HepG2 (cell line): ENCODE results near the gene SEPTIN11. TPM values are rescaled to one million over a fixed set of nuclear protein-coding genes. Genes with fewer than 3 reads are reported as not detected.
A peak's percentile ranks its signal among the peaks of the same experiment; 100 is the strongest.

Source experiments
- ATAC-seq: fragments of 200-7000 bp; cut with Tn5 transposase; 3 replicates; pipeline ENCODE4 v1.9.1; 2020; ENCODE audit warnings: mild to moderate bottlenecking, moderate library complexity
- BruUV-seq: library from RNA; stranded (reverse); fragments of 400-500 nt; replicated peaks from 2 replicates; lab custom pipeline; 2021; lab: Mats Ljungman, UMichigan
- CTCF ChIA-PET: fragments of 300-600 bp; formaldehyde crosslinking; extraction: SDS; loops from one replicate; lab custom pipeline; 2021; ENCODE audit warnings: low total read pairs, inconsistent platforms, low intra/inter-chr PET ratio; lab: Yijun Ruan, JAX
- POLR2A ChIA-PET: fragments of 350-600 bp; sonication (Branson Sonifier 250); formaldehyde crosslinking; loops from one replicate; lab custom pipeline; 2020; ENCODE audit warnings: antibody characterized with exemption, inconsistent platforms; lab: Yijun Ruan, JAX
- DNase-seq: peaks from one replicate; pipeline ENCODE4 v3.0.0-alpha.2; 2015; ENCODE audit warnings: low spot score
- FAIRE-seq: peaks from 3 replicates; lab custom pipeline; 2011; peaks lifted over from hg19 to GRCh38; lab: Jason Lieb, UNC
- H2AFZ ChIP-seq: one replicate; pipeline ENCODE4 v1.6.1; 2011; ENCODE audit warnings: low read length, inconsistent platforms
- H3K27ac ChIP-seq: fragments of 300-600 bp; 3 replicates; pipeline ENCODE4 v1.8.0; 2011; ENCODE audit warnings: mixed run types, mild to moderate bottlenecking, mixed read lengths, low read length, inconsistent platforms; ENCODE audit not compliant: insufficient read depth; ENCODE audit errors: extremely low read length
- H3K27me3 ChIP-seq, 2 experiments: fragments of 200-600 bp in 1 of 2; 2 replicates in 1 of 2; 3 replicates in 1 of 2; pipeline versions ENCODE4 v1.6.0 to v1.8.0; 2011; ENCODE audit warnings: low read length in 2 of 2, mild to moderate bottlenecking in 2 of 2, moderate library complexity in 2 of 2, inconsistent platforms in 1 of 2; ENCODE audit not compliant: insufficient read depth in 2 of 2, control insufficient read depth in 1 of 2
- H3K36me3 ChIP-seq, 2 experiments: fragments of 200-600 bp in 1 of 2; replicated peaks in 1 of 2; 2 replicates in 1 of 2; 3 replicates in 1 of 2; pipeline versions ENCODE4 v1.5.1 to v1.8.0; 2011; ENCODE audit warnings: low read length in 2 of 2, inconsistent platforms in 1 of 2; ENCODE audit not compliant: insufficient read depth in 2 of 2, control insufficient read depth in 1 of 2
- H3K4me1 ChIP-seq: 2 replicates; pipeline ENCODE4 v1.5.1; 2012; ENCODE audit warnings: low read length, inconsistent platforms; ENCODE audit not compliant: insufficient read depth
- H3K4me2 ChIP-seq: 2 replicates; pipeline ENCODE4 v1.6.0; 2011; ENCODE audit warnings: low read depth, low read length, inconsistent platforms
- H3K4me3 ChIP-seq, 3 experiments: fragments of 200-600 bp in 1 of 3; sonication (generic), shearing (Covaris generic) in 1 of 3; replicated peaks in 1 of 3; 2 replicates each; pipeline ENCODE4 v1.5.1; 2011 to 2016; ENCODE audit warnings: low read length in 3 of 3, inconsistent platforms in 2 of 3, low read depth in 2 of 3, mild to moderate bottlenecking in 2 of 3, control low read depth in 1 of 3, mixed read lengths in 1 of 3; ENCODE audit not compliant: insufficient read depth in 1 of 3
- H3K79me2 ChIP-seq: one replicate; pipeline ENCODE4 v1.6.1; 2011; ENCODE audit warnings: low read length, inconsistent platforms; ENCODE audit not compliant: insufficient read depth
- H3K9ac ChIP-seq: 2 replicates; pipeline ENCODE4 v1.6.0; 2011; ENCODE audit warnings: mild to moderate bottlenecking, low read depth, low read length, inconsistent platforms; ENCODE audit not compliant: insufficient read depth
- H3K9me3 ChIP-seq: 2 replicates; pipeline ENCODE4 v1.5.1; 2012; ENCODE audit warnings: mild to moderate bottlenecking, low read length
- H4K20me1 ChIP-seq: 2 replicates; pipeline ENCODE4 v1.6.0; 2011; ENCODE audit warnings: inconsistent platforms, mild to moderate bottlenecking, low read length, moderate library complexity; ENCODE audit not compliant: insufficient read depth
- MEF2D ChIP-seq: sonication (generic); formaldehyde crosslinking; IDR thresholded peaks from 2 replicates; pipeline ENCODE4 v1.5.1; 2020; ENCODE audit warnings: mild to moderate bottlenecking, missing genetic modification reagents
- TBX3 ChIP-seq: fragments of 450-650 bp; IDR thresholded peaks from 2 replicates; pipeline ENCODE4 v1.6.1; 2017; ENCODE audit warnings: antibody characterized with exemption, mild to moderate bottlenecking, inconsistent platforms, borderline replicate concordance
- ZNF850 ChIP-seq: sonication (generic); formaldehyde crosslinking; conservative IDR thresholded peaks from 2 replicates; pipeline ENCODE4 v1.9.0; 2021; ENCODE audit warnings: mild to moderate bottlenecking, missing genetic modification reagents
- WGBS: methylation state at CpG from one replicate; pipeline ENCODE4 v1.1.6; 2017; ENCODE audit warnings: low lambda C conversion rate; 5-methylcytosine and 5-hydroxymethylcytosine counted together
- in situ Hi-C: cut with HindIII; loops from 2 replicates; pipeline ENCODE4 v1.10.0; 2017; ENCODE audit warnings: low pct_unique_long_range_greater_than_20kb; ENCODE audit not compliant: extremely low pct_ligation_motif_present
- intact Hi-C: fragments of 100-400 bp; cut with micrococcal nuclease; formaldehyde crosslinking; loops from one replicate; pipeline ENCODE4 v1.10.0; 2022; ENCODE audit not compliant: unreplicated experiment
- polyA plus RNA-seq, 8 experiments: library from polyadenylated mRNA; depleted of rRNA in 3 of 8; stranded (reverse) in 7 of 8; unstranded in 1 of 8; fragments of >200 nt; fragmentation: Illumina TruSeq in 4 of 8; extraction: Trizol in 4 of 8; gene quantifications; 2 replicates each; pipeline versions ENCODE4 v1.2.1 to v1.2.3, GENCODE V29; 2011 to 2016; ENCODE audit warnings: low read depth in 4 of 8, missing spikeins in 1 of 8, mixed read lengths in 1 of 8; ENCODE audit not compliant: insufficient read depth in 1 of 8
- total RNA-seq, 5 experiments: library from RNA; depleted of rRNA; stranded (reverse); fragments of >200 nt; fragmentation: Illumina TruSeq; extraction: Trizol; gene quantifications; 2 replicates each; pipeline ENCODE4 v1.2.3, GENCODE V29; 2016; ENCODE audit warnings: low read depth in 1 of 5
- TF ChIP-seq, protein P1 (sequence below): fragments of 450-650 bp; IDR thresholded peaks from 2 replicates; pipeline ENCODE4 v1.6.1; 2016
- TF ChIP-seq, protein P2 (sequence below): IDR thresholded peaks from 2 replicates; pipeline ENCODE4 v1.6.1; 2016; ENCODE audit warnings: missing compliant biosample characterization, missing genetic modification reagents, borderline replicate concordance

SEPTIN11 gene
- total and polyA plus RNA-seq, 2 of the 13 experiments (the other 11 are each of a cell fraction or from before 2014, with no cell fraction given), result 28.9 to 47.3 TPM

DNA sequence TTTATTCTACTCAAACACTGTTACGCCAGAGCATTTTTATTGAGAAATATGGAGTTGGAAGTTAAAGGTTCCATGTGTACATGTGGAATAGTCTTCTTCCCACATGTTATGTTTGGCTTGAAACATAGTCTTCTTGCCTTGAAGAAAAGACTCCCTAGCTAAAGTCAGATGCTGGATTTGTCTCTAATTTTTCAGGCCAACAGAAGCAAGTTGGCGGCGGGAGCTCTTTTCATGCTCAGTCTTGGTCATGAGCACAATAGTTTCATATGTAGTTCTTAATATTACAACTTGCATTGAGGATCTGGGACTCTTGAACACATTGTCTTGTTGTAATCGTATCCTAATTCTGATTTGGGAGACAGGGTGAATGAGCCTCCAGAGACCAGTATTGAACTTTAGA is 19.4 kb downstream of the SEPTIN11 start:
- Histone ChIP-seq H3K9ac (no peak overlapping the region), H3K27me3 (no peaks in the 10 kb centered on the region), H3K4me3 (no peak overlapping the region), H3K4me2 (no peak overlapping the region), H3K27ac (no peak overlapping the region), H3K79me2 (peaks cover 4% of the 10 kb centered on the region), H3K36me3 (no peaks in the 10 kb centered on the region), H4K20me1 (no peaks in the 10 kb centered on the region), H2AFZ (no peak overlapping the region), H3K9me3 (no peaks in the 10 kb centered on the region), H3K4me1 (no peaks in the 10 kb centered on the region)
- TF ChIP-seq, protein P1, sequence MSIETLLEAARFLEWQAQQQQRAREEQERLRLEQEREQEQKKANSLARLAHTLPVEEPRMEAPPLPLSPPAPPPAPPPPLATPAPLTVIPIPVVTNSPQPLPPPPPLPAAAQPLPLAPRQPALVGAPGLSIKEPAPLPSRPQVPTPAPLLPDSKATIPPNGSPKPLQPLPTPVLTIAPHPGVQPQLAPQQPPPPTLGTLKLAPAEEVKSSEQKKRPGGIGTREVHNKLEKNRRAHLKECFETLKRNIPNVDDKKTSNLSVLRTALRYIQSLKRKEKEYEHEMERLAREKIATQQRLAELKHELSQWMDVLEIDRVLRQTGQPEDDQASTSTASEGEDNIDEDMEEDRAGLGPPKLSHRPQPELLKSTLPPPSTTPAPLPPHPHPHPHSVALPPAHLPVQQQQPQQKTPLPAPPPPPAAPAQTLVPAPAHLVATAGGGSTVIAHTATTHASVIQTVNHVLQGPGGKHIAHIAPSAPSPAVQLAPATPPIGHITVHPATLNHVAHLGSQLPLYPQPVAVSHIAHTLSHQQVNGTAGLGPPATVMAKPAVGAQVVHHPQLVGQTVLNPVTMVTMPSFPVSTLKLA, result peak; percentile 55
- TF ChIP-seq, protein P2, sequence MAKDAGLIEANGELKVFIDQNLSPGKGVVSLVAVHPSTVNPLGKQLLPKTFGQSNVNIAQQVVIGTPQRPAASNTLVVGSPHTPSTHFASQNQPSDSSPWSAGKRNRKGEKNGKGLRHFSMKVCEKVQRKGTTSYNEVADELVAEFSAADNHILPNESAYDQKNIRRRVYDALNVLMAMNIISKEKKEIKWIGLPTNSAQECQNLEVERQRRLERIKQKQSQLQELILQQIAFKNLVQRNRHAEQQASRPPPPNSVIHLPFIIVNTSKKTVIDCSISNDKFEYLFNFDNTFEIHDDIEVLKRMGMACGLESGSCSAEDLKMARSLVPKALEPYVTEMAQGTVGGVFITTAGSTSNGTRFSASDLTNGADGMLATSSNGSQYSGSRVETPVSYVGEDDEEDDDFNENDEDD (CRISPR knock-in tag), result no peak
- TF ChIP-seq TBX3, result no peak
- no peak for TF ChIP-seq ZNF850
- no peak for TF ChIP-seq MEF2D (CRISPR knock-in tag)
- FAIRE-seq, result no peak
- ChIA-PET POLR2A (no interaction called here), CTCF (no interaction called here)
- BruUV-seq, result no TSS peak
- 98% methylated on average over 4 of the region's 4 CpGs for WGBS
- in situ Hi-C loops (no loop called here), intact Hi-C loops (no loop called here)
- no peak for DNase-seq
- no peak for ATAC-seq

GRCh38 chr4:76969495-76969894 is 19.9 kb downstream of the SEPTIN11 start:
- WGBS, result 93% methylated on average over 3 of the region's 3 CpGs
- Histone ChIP-seq H2AFZ (no peak overlapping the region), H3K9me3 (no peaks in the 10 kb centered on the region), H3K9ac (no peak overlapping the region), H3K79me2 (peaks cover 4% of the 10 kb centered on the region), H3K36me3 (no peaks in the 10 kb centered on the region), H3K27ac (no peak overlapping the region), H3K4me2 (no peak overlapping the region), H3K27me3 (no peaks in the 10 kb centered on the region; a peak in 1 of 5 replicates), H4K20me1 (no peaks in the 10 kb centered on the region)
- intact Hi-C loops (no loop called here), in situ Hi-C loops (no loop called here)
- BruUV-seq, result no TSS peak
- ATAC-seq, result no peak
- no peak for DNase-seq
- CTCF ChIA-PET, result no interaction called here
- POLR2A ChIA-PET, result no interaction called here
- TF ChIP-seq MEF2D (CRISPR knock-in tag), result no peak
- TF ChIP-seq, all 625 proteins: peak for 0
- no peak for FAIRE-seq
- Histone ChIP-seq H3K4me3 (no peak overlapping the region), H3K4me1 (no peaks in the 10 kb centered on the region)
